ENCODE measurements around the gene PLK4.
"Not testable (repeated sequence)": the region's sequence is repeated elsewhere in the genome, so short reads cannot be mapped to it uniquely, and the experiment has no call there.

The PLK4 gene

GRCh38 chr4:127905029-127905428, 24.3 kb downstream of the PLK4 start:
- FAIRE-seq (no peak), DNase-seq (ENCODE audit: low spot score) (no peak)

GRCh38 chr4:127916512-127916911, 35.8 kb downstream of the PLK4 start:
- FAIRE-seq (no peak), DNase-seq (ENCODE audit: low spot score) (no peak)

GRCh38 chr4:127917151-127917550, 36.5 kb downstream of the PLK4 start:
- DNase-seq (ENCODE audit: low spot score): no peak
- no peak for FAIRE-seq

- DNase-seq (ENCODE audit: low spot score): no peak
- no peak for FAIRE-seq
Measured at GRCh38 chr4:127920521-127920920, 39.8 kb downstream of the PLK4 start.

- no peak for FAIRE-seq
Measured at GRCh38 chr4:127922226-127922625, 41.5 kb downstream of the PLK4 start.

GRCh38 chr4:127925720-127926119, 45.0 kb downstream of the PLK4 start:
- not testable (repeated sequence) for FAIRE-seq; DNase-seq (ENCODE audit: low spot score)

More at GRCh38 chr4:127922226-127922625, 41.5 kb downstream of the PLK4 start:
- no peak for DNase-seq (ENCODE audit: low spot score)

- FAIRE-seq: no peak
- DNase-seq (ENCODE audit: low spot score): no peak
Measured at GRCh38 chr4:127930175-127930574, 49.5 kb downstream of the PLK4 start.

- not testable (repeated sequence) for DNase-seq (ENCODE audit: low spot score); FAIRE-seq
Measured at GRCh38 chr4:127931836-127932235, 51.1 kb downstream of the PLK4 start.

GRCh38 chr4:127936974-127937373, 56.3 kb downstream of the PLK4 start:
- DNase-seq (ENCODE audit: low spot score) (peak; percentile 35), FAIRE-seq (peak; percentile 74)

Data from RCC 7860 (cell line).